Measurements from ENCODE around the gene C1QTNF9.

The C1QTNF9 gene

GRCh38 chr13:24271601-24272451 is 37.6 kb upstream of the C1QTNF9 start:
- H3K4me1 ChIP-seq (ENCODE audit: control insufficient read depth in 2 of 2, insufficient read depth in 2 of 2, low read length in 2 of 2), result peaks cover 30 to 31% of the 10 kb centered on the region in 2 donors

GRCh38 chr13:24272452-24273161 is 36.8 kb upstream of the C1QTNF9 start:
- Histone ChIP-seq H3K27me3 (ENCODE audit: control insufficient read depth in 2 of 2, insufficient read depth in 2 of 2, low read length in 2 of 2) (no peaks in the 10 kb centered on the region), H3K36me3 (ENCODE audit: control insufficient read depth in 2 of 2, insufficient read depth in 2 of 2, low read length in 2 of 2) (no peaks in the 10 kb centered on the region), H3K4me3 (ENCODE audit: low read length in 2 of 2) (peak overlapping the region; percentile 58 to 69), H3K9me3 (ENCODE audit: control insufficient read depth in 2 of 2, low read length in 2 of 2) (no peaks in the 10 kb centered on the region), H3K9ac (ENCODE audit: low read depth in 1 of 2, low read length in 2 of 2) (peak overlapping the region; percentile 72 to 74), H3K4me1 (ENCODE audit: control insufficient read depth in 2 of 2, insufficient read depth in 2 of 2, low read length in 2 of 2) (peaks cover 30 to 31% of the 10 kb centered on the region in 2 donors), H3K27ac (ENCODE audit: low read depth in 2 of 2, low read length in 2 of 2) (peak overlapping the region; percentile 84 to 93)

More at GRCh38 chr13:24271601-24272451, 37.6 kb upstream of the C1QTNF9 start:
- Histone ChIP-seq H3K9me3 (ENCODE audit: control insufficient read depth in 2 of 2, low read length in 2 of 2) (no peaks in the 10 kb centered on the region), H3K4me3 (ENCODE audit: low read length in 2 of 2) (peak overlapping the region; percentile 58 to 69), H3K27me3 (ENCODE audit: control insufficient read depth in 2 of 2, insufficient read depth in 2 of 2, low read length in 2 of 2) (no peaks in the 10 kb centered on the region), H3K9ac (ENCODE audit: low read depth in 1 of 2, low read length in 2 of 2) (peak overlapping the region; percentile 72 to 74), H3K27ac (ENCODE audit: low read depth in 2 of 2, low read length in 2 of 2) (peak overlapping the region; percentile 84 to 93), H3K36me3 (ENCODE audit: control insufficient read depth in 2 of 2, insufficient read depth in 2 of 2, low read length in 2 of 2) (no peaks in the 10 kb centered on the region)

- Histone ChIP-seq H3K4me3 (ENCODE audit: low read length in 2 of 2) (no peak overlapping the region), H3K27ac (ENCODE audit: low read depth in 2 of 2, low read length in 2 of 2) (peak overlapping the region in 1 of 2 donors; percentile 35), H3K4me1 (ENCODE audit: control insufficient read depth in 2 of 2, insufficient read depth in 2 of 2, low read length in 2 of 2) (peaks cover 30 to 31% of the 10 kb centered on the region in 2 donors), H3K9ac (ENCODE audit: low read depth in 1 of 2, low read length in 2 of 2) (no peak overlapping the region), H3K27me3 (ENCODE audit: control insufficient read depth in 2 of 2, insufficient read depth in 2 of 2, low read length in 2 of 2) (no peaks in the 10 kb centered on the region), H3K9me3 (ENCODE audit: control insufficient read depth in 2 of 2, low read length in 2 of 2) (no peaks in the 10 kb centered on the region), H3K36me3 (ENCODE audit: control insufficient read depth in 2 of 2, insufficient read depth in 2 of 2, low read length in 2 of 2) (no peaks in the 10 kb centered on the region)
Observed at GRCh38 chr13:24273926-24274325, 35.5 kb upstream of the C1QTNF9 start.

- H3K27ac ChIP-seq (ENCODE audit: low read depth in 2 of 2, low read length in 2 of 2), result peak overlapping the region in 1 of 2 donors; percentile 35
Observed at GRCh38 chr13:24274452-24275021, 34.8 kb upstream of the C1QTNF9 start.

GRCh38 chr13:24275041-24275440 is 34.3 kb upstream of the C1QTNF9 start:
- Histone ChIP-seq H3K9ac (ENCODE audit: low read depth in 1 of 2, low read length in 2 of 2) (no peak overlapping the region), H3K27ac (ENCODE audit: low read depth in 2 of 2, low read length in 2 of 2) (peak overlapping the region in 1 of 2 donors; percentile 35), H3K9me3 (ENCODE audit: control insufficient read depth in 2 of 2, low read length in 2 of 2) (no peaks in the 10 kb centered on the region), H3K36me3 (ENCODE audit: control insufficient read depth in 2 of 2, insufficient read depth in 2 of 2, low read length in 2 of 2) (no peaks in the 10 kb centered on the region), H3K4me1 (ENCODE audit: control insufficient read depth in 2 of 2, insufficient read depth in 2 of 2, low read length in 2 of 2) (peaks cover 30 to 31% of the 10 kb centered on the region in 2 donors), H3K27me3 (ENCODE audit: control insufficient read depth in 2 of 2, insufficient read depth in 2 of 2, low read length in 2 of 2) (no peaks in the 10 kb centered on the region), H3K4me3 (ENCODE audit: low read length in 2 of 2) (no peak overlapping the region)

More at GRCh38 chr13:24274452-24275021, 34.8 kb upstream of the C1QTNF9 start:
- Histone ChIP-seq H3K9ac (ENCODE audit: low read depth in 1 of 2, low read length in 2 of 2) (no peak overlapping the region), H3K4me3 (ENCODE audit: low read length in 2 of 2) (no peak overlapping the region), H3K4me1 (ENCODE audit: control insufficient read depth in 2 of 2, insufficient read depth in 2 of 2, low read length in 2 of 2) (peaks cover 30 to 31% of the 10 kb centered on the region in 2 donors), H3K27me3 (ENCODE audit: control insufficient read depth in 2 of 2, insufficient read depth in 2 of 2, low read length in 2 of 2) (no peaks in the 10 kb centered on the region), H3K36me3 (ENCODE audit: control insufficient read depth in 2 of 2, insufficient read depth in 2 of 2, low read length in 2 of 2) (no peaks in the 10 kb centered on the region), H3K9me3 (ENCODE audit: control insufficient read depth in 2 of 2, low read length in 2 of 2) (no peaks in the 10 kb centered on the region)

- no peaks in the 10 kb centered on the region for H3K9me3 ChIP-seq (ENCODE audit: control insufficient read depth in 2 of 2, low read length in 2 of 2)
- peaks cover 0 to 3% of the 10 kb centered on the region in 2 donors for H3K36me3 ChIP-seq (ENCODE audit: control insufficient read depth in 2 of 2, insufficient read depth in 2 of 2, low read length in 2 of 2)
- no peak overlapping the region for H3K27ac ChIP-seq (ENCODE audit: low read depth in 2 of 2, low read length in 2 of 2)
- H3K4me1 ChIP-seq (ENCODE audit: control insufficient read depth in 2 of 2, insufficient read depth in 2 of 2, low read length in 2 of 2), result peaks cover 21 to 23% of the 10 kb centered on the region in 2 donors
- H3K27me3 ChIP-seq (ENCODE audit: control insufficient read depth in 2 of 2, insufficient read depth in 2 of 2, low read length in 2 of 2), result no peaks in the 10 kb centered on the region
- H3K9ac ChIP-seq (ENCODE audit: low read depth in 1 of 2, low read length in 2 of 2), result no peak overlapping the region
- H3K4me3 ChIP-seq (ENCODE audit: low read length in 2 of 2), result no peak overlapping the region
Observed at GRCh38 chr13:24276306-24276705, 33.1 kb upstream of the C1QTNF9 start.

GRCh38 chr13:24276861-24277260 is 32.5 kb upstream of the C1QTNF9 start:
- Histone ChIP-seq H3K4me1 (ENCODE audit: control insufficient read depth in 2 of 2, insufficient read depth in 2 of 2, low read length in 2 of 2) (peaks cover 16 to 18% of the 10 kb centered on the region in 2 donors), H3K36me3 (ENCODE audit: control insufficient read depth in 2 of 2, insufficient read depth in 2 of 2, low read length in 2 of 2) (peaks cover 0 to 3% of the 10 kb centered on the region in 2 donors), H3K27ac (ENCODE audit: low read depth in 2 of 2, low read length in 2 of 2) (no peak overlapping the region), H3K9me3 (ENCODE audit: control insufficient read depth in 2 of 2, low read length in 2 of 2) (no peaks in the 10 kb centered on the region), H3K27me3 (ENCODE audit: control insufficient read depth in 2 of 2, insufficient read depth in 2 of 2, low read length in 2 of 2) (no peaks in the 10 kb centered on the region), H3K9ac (ENCODE audit: low read depth in 1 of 2, low read length in 2 of 2) (no peak overlapping the region), H3K4me3 (ENCODE audit: low read length in 2 of 2) (no peak overlapping the region)

- Histone ChIP-seq H3K36me3 (ENCODE audit: control insufficient read depth in 2 of 2, insufficient read depth in 2 of 2, low read length in 2 of 2) (peaks cover 5 to 7% of the 10 kb centered on the region in 2 donors), H3K27me3 (ENCODE audit: control insufficient read depth in 2 of 2, insufficient read depth in 2 of 2, low read length in 2 of 2) (no peaks in the 10 kb centered on the region), H3K9ac (ENCODE audit: low read depth in 1 of 2, low read length in 2 of 2) (no peak overlapping the region), H3K4me3 (ENCODE audit: low read length in 2 of 2) (no peak overlapping the region), H3K9me3 (ENCODE audit: control insufficient read depth in 2 of 2, low read length in 2 of 2) (no peaks in the 10 kb centered on the region), H3K4me1 (ENCODE audit: control insufficient read depth in 2 of 2, insufficient read depth in 2 of 2, low read length in 2 of 2) (peaks cover 7 to 9% of the 10 kb centered on the region in 2 donors), H3K27ac (ENCODE audit: low read depth in 2 of 2, low read length in 2 of 2) (no peak overlapping the region)
Observed at GRCh38 chr13:24277761-24278160, 31.6 kb upstream of the C1QTNF9 start.

- no peak overlapping the region for H3K27ac ChIP-seq (ENCODE audit: low read depth in 2 of 2, low read length in 2 of 2)
Observed at GRCh38 chr13:24279327-24280110, 29.9 kb upstream of the C1QTNF9 start.

More at GRCh38 chr13:24279327-24280110, 29.9 kb upstream of the C1QTNF9 start:
- Histone ChIP-seq H3K4me1 (ENCODE audit: control insufficient read depth in 2 of 2, insufficient read depth in 2 of 2, low read length in 2 of 2) (peaks cover 2 to 4% of the 10 kb centered on the region in 2 donors), H3K4me3 (ENCODE audit: low read length in 2 of 2) (no peak overlapping the region), H3K27me3 (ENCODE audit: control insufficient read depth in 2 of 2, insufficient read depth in 2 of 2, low read length in 2 of 2) (no peaks in the 10 kb centered on the region), H3K36me3 (ENCODE audit: control insufficient read depth in 2 of 2, insufficient read depth in 2 of 2, low read length in 2 of 2) (peaks cover 10 to 12% of the 10 kb centered on the region in 2 donors), H3K9ac (ENCODE audit: low read depth in 1 of 2, low read length in 2 of 2) (no peak overlapping the region), H3K9me3 (ENCODE audit: control insufficient read depth in 2 of 2, low read length in 2 of 2) (no peaks in the 10 kb centered on the region)
